ENCODE results near the gene SBK2.

SBK2 gene

DNA sequence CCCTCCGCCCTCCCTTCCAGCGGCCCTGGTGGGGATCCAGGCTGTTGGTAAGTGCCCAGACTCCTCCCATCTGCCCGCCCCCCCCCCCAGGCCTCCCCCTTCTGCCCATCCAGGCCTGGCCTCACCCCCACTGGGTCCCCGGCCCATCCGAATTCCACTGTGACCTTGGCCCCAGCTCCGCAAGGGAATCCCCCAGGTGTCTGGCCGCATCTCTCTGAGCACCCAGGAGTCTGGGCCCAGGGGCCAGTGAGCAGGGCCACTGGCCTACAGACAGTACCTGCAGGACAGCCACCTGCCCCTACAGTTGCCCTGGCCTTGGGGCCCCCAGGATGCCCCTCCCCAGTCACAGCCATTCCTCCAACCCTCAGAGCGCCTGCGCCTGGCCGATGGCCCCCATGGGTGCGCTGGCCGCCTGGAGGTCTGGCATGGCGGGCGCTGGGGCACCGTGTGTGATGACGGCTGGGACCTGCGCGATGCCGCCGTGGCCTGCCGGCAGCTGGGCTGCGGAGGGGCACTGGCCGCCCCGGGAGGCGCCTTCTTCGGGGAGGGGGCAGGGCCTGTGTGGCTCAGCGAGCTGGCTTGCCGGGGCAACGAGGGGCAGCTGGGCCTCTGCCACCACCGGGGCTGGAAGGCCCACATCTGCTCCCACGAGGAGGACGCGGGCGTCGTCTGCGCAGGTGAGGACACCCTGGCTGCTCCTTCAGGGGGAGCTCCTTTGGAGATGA, 47.8 kb downstream of the SBK2 start:
- Histone ChIP-seq H3K79me1 (ENCODE audit: low read depth, low read length) (peaks cover 9% of the 10 kb centered on the region), H3K9ac (ENCODE audit: low read depth, low read length, poor library complexity) (peak overlapping the region; percentile 78), H2BK15ac (ENCODE audit: low read length) (peak overlapping the region; percentile 75), H3K4me3 (ENCODE audit: low read length in 2 of 2) (no peak overlapping the region), H3K9me3 (replicated peaks in 1 of 2; ENCODE audit: control insufficient read depth in 2 of 2, insufficient read depth in 1 of 2, low read depth in 1 of 2, low read length in 2 of 2) (no peaks in the 10 kb centered on the region), H3K4me1 (ENCODE audit: control insufficient read depth in 2 of 2, insufficient read depth in 1 of 2, low read depth in 1 of 2, low read length in 2 of 2) (peaks cover 36 to 50% of the 10 kb centered on the region in 2 donors), H4K91ac (ENCODE audit: low read depth, low read length, poor library complexity) (no peak overlapping the region), H3K23ac (ENCODE audit: low read depth, low read length, poor library complexity) (peak overlapping the region; percentile 73), H4K8ac (ENCODE audit: low read depth, low read length) (no peak overlapping the region), H3K27ac (replicated peaks; ENCODE audit: low read length) (no peak overlapping the region), H3K4ac (ENCODE audit: low read length) (peak overlapping the region; percentile 76), H2AK5ac (ENCODE audit: low read depth, low read length) (peak overlapping the region; percentile 97), H2BK12ac (ENCODE audit: low read length) (peak overlapping the region; percentile 73), H2AFZ (ENCODE audit: low read length) (peak overlapping the region; percentile 39), H3K14ac (ENCODE audit: low read length) (peak overlapping the region; percentile 71), H3K36me3 (replicated peaks in 1 of 2; ENCODE audit: control insufficient read depth in 2 of 2, insufficient read depth in 2 of 2, low read length in 2 of 2) (no peaks in the 10 kb centered on the region), H2BK5ac (ENCODE audit: low read length) (peak overlapping the region; percentile 39), H3K18ac (ENCODE audit: low read length) (peak overlapping the region; percentile 85), H3K27me3 (ENCODE audit: control insufficient read depth in 3 of 3, insufficient read depth in 3 of 3, low read depth in 1 of 3, low read length in 3 of 3) (no peaks in the 10 kb centered on the region), H2BK120ac (ENCODE audit: low read depth, low read length) (peak overlapping the region; percentile 81), H3K4me2 (ENCODE audit: insufficient read depth, low read length, poor library complexity, severe bottlenecking) (peak overlapping the region; percentile 18)
- WGBS, 2 donors (ENCODE audit: extremely low coverage in 2 of 2, insufficient read length in 2 of 2, insufficient replicate concordance in 1 of 2): no CpG with 5 or more reads among the region's 36 CpGs
- no peak for DNase-seq (ENCODE audit: low spot score)

DNA sequence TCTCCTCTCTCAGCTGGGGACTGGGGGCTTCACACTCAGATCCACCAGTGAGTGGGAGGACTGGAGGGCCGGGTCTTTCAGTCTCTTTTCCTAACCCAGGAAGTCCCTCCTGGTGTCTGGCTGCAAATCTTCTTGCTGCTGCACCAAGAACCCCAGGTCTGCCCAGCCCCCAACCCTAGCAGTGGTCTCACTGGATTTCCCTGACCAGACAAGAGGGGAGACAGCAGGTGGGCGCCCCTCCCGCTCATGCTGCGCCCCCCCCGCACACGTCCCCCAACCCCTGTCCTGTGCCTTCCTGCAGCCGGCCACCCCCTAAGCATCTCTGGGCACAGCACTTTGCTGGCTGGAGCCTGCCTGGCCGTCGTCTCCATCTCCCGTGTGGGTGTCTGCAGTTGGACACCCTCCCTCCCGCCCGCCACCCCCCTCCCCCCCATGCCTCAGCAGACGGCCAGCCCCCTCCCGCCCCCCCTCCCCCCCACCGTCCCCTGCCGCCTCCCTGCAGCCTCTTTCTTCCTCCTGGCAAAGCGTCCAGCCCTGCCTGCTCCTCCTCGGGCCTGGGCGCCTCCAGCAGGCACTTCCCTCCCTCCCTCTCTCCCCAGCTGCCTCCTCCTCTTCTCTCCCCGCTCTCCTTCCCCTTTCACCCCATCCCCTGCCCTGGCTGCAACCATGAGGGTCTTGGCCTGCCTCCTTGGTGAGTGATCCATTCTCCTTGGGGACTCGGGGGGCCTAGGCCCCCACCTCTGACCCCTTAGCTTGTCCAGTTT, 48.8 kb downstream of the SBK2 start, which contains the start of gene SSC5D:
Gene SSC5D, plus strand, starts transcription at position 513 of the 764 bp plus-strand sequence. Its CDS starts 154 bp downstream, at position 667.
- no peak for DNase-seq (ENCODE audit: low spot score)
- WGBS, 2 donors (ENCODE audit: extremely low coverage in 2 of 2, insufficient read length in 2 of 2, insufficient replicate concordance in 1 of 2): no CpG with 5 or more reads among the region's 21 CpGs
- H2BK5ac ChIP-seq (ENCODE audit: low read length): peak within 1 kb of the TSS; percentile 39

DNA sequence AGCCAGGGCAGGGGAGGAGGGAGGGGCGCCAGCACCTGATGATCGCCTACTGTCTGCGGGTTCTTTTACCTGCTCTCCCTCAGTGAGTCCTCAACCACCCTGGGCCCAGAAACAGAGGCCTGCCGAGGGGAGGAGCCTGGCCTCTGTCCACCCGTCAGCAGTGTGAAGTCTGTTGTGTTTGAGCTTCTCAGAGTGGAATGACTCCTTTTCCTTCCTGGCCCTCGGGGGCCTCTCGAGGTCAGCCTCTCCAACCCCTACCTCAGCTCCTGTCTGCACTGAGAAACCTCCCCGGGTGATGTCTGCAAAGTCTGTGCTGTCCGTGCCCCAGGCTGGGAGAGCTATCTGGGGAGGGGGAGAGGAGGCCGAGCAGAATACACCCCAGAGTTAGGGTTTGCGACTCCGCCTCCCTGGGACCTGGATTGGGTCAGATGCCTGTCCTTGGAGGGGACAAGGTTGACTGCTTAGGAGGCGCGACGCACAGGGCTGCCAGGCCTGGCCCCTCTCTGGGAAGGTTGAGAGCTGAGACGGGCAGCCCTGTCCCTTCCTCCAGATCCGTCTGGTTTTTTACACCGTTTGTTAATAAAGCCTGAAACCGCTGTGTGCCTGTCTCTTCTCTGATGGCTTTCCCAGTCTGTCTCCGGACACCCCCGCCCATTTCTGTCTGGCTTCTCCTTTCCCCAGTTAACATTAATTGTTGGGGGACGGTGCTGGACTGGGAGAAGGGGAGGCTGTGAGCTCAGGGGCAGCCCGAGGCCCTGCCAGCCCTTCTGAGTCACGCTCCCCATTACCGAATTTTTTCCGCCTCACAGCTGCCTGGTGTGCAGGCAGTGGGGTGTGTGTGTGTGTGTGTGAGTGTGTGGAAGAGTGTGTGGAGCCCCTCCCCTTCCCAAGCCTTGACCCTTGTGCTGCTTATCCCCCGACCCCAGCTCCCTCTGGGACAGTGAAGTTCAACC, 49.7 kb downstream of the SBK2 start:
- H2BK120ac ChIP-seq (ENCODE audit: low read depth, low read length): no peak overlapping the region
- H4K8ac ChIP-seq (ENCODE audit: low read depth, low read length): no peak overlapping the region
- H2BK15ac ChIP-seq (ENCODE audit: low read length): peak overlapping the region; percentile 89
- peak overlapping the region; percentile 55 for H3K23ac ChIP-seq (ENCODE audit: low read depth, low read length, poor library complexity)
- H3K9ac ChIP-seq (ENCODE audit: low read depth, low read length, poor library complexity): peak overlapping the region; percentile 64
- peak overlapping the region; percentile 91 for H2BK5ac ChIP-seq (ENCODE audit: low read length)
- H3K18ac ChIP-seq (ENCODE audit: low read length): peak overlapping the region; percentile 57
- no peak for DNase-seq (ENCODE audit: low spot score)
- H3K4me2 ChIP-seq (ENCODE audit: insufficient read depth, low read length, poor library complexity, severe bottlenecking): peak overlapping the region; percentile 11
- no peak overlapping the region for H4K91ac ChIP-seq (ENCODE audit: low read depth, low read length, poor library complexity)
- no peak overlapping the region for H3K14ac ChIP-seq (ENCODE audit: low read length)
- no CpG with 5 or more reads among the region's 27 CpGs for WGBS, 2 donors (ENCODE audit: extremely low coverage in 2 of 2, insufficient read length in 2 of 2, insufficient replicate concordance in 1 of 2)
- peak overlapping the region; percentile 53 for H3K4ac ChIP-seq (ENCODE audit: low read length)
- peaks cover 4 to 7% of the 10 kb centered on the region in 2 donors for H3K36me3 ChIP-seq (replicated peaks in 1 of 2; ENCODE audit: control insufficient read depth in 2 of 2, insufficient read depth in 2 of 2, low read length in 2 of 2)
- H3K79me1 ChIP-seq (ENCODE audit: low read depth, low read length): peaks cover 16% of the 10 kb centered on the region
- H2AFZ ChIP-seq (ENCODE audit: low read length): peak overlapping the region; percentile 19
- no peaks in the 10 kb centered on the region for H3K9me3 ChIP-seq (replicated peaks in 1 of 2; ENCODE audit: control insufficient read depth in 2 of 2, insufficient read depth in 1 of 2, low read depth in 1 of 2, low read length in 2 of 2)
- H3K4me3 ChIP-seq (ENCODE audit: low read length in 2 of 2): peak overlapping the region in 1 of 2 donors; percentile 20
- H3K27ac ChIP-seq (replicated peaks; ENCODE audit: low read length): peak overlapping the region; percentile 4
- no peaks in the 10 kb centered on the region for H3K27me3 ChIP-seq (ENCODE audit: control insufficient read depth in 3 of 3, insufficient read depth in 3 of 3, low read depth in 1 of 3, low read length in 3 of 3)
- H2AK5ac ChIP-seq (ENCODE audit: low read depth, low read length): peak overlapping the region; percentile 24
- H3K4me1 ChIP-seq (ENCODE audit: control insufficient read depth in 2 of 2, insufficient read depth in 1 of 2, low read depth in 1 of 2, low read length in 2 of 2): peaks cover 36 to 50% of the 10 kb centered on the region in 2 donors
- H2BK12ac ChIP-seq (ENCODE audit: low read length): no peak overlapping the region

More for the DNA sequence above, 48.8 kb downstream of the SBK2 start, which contains the start of gene SSC5D:
- Histone ChIP-seq H2BK12ac (ENCODE audit: low read length) (peak within 1 kb of the TSS; percentile 73), H3K27me3 (ENCODE audit: control insufficient read depth in 3 of 3, insufficient read depth in 3 of 3, low read depth in 1 of 3, low read length in 3 of 3) (no peaks in the 10 kb centered on the region), H3K18ac (ENCODE audit: low read length) (peak within 1 kb of the TSS; percentile 85), H2BK15ac (ENCODE audit: low read length) (no peak within 1 kb of the TSS), H3K14ac (ENCODE audit: low read length) (peak within 1 kb of the TSS; percentile 71), H3K4me3 (ENCODE audit: low read length in 2 of 2) (peak within 1 kb of the TSS in 1 of 2 donors; percentile 20), H4K91ac (ENCODE audit: low read depth, low read length, poor library complexity) (no peak within 1 kb of the TSS), H4K8ac (ENCODE audit: low read depth, low read length) (peak within 1 kb of the TSS; percentile 99), H3K4me2 (ENCODE audit: insufficient read depth, low read length, poor library complexity, severe bottlenecking) (peak within 1 kb of the TSS; percentile 33), H2AK5ac (ENCODE audit: low read depth, low read length) (peak within 1 kb of the TSS; percentile 97), H3K79me1 (ENCODE audit: low read depth, low read length) (peaks cover 12% of the 10 kb centered on the region), H2AFZ (ENCODE audit: low read length) (peak within 1 kb of the TSS; percentile 39), H3K23ac (ENCODE audit: low read depth, low read length, poor library complexity) (peak within 1 kb of the TSS; percentile 73), H3K36me3 (replicated peaks in 1 of 2; ENCODE audit: control insufficient read depth in 2 of 2, insufficient read depth in 2 of 2, low read length in 2 of 2) (peaks cover 0 to 7% of the 10 kb centered on the region in 2 donors), H3K27ac (replicated peaks; ENCODE audit: low read length) (peak within 1 kb of the TSS; percentile 4), H3K9me3 (replicated peaks in 1 of 2; ENCODE audit: control insufficient read depth in 2 of 2, insufficient read depth in 1 of 2, low read depth in 1 of 2, low read length in 2 of 2) (no peaks in the 10 kb centered on the region), H3K9ac (ENCODE audit: low read depth, low read length, poor library complexity) (peak within 1 kb of the TSS; percentile 78), H2BK120ac (ENCODE audit: low read depth, low read length) (no peak within 1 kb of the TSS), H3K4me1 (ENCODE audit: control insufficient read depth in 2 of 2, insufficient read depth in 1 of 2, low read depth in 1 of 2, low read length in 2 of 2) (peaks cover 36 to 50% of the 10 kb centered on the region in 2 donors), H3K4ac (ENCODE audit: low read length) (peak within 1 kb of the TSS; percentile 76)
